ENCODE measurements around the gene ZBTB5.
A peak's percentile ranks its signal among the peaks of the same experiment; 100 is the strongest.

ZBTB5 gene

DNA sequence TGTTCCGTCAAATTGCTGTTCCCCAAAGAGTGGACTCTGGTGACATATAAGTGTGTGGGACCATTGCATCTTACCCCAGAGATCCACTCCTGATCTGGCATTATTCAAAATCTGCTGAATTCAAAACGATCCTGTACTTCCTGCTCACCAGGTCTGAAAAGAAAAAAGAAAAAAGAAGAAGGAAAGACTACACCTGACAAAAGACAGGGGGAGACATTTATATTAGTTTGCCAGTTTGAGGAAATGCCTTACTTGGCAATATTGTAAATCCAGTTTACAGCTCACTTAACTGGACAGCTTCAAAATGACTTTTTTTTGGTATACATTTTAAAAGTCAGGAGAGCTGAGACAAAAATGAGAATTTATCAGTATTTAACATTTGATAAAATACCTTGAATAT is 57.8 kb downstream of the ZBTB5 start:
- Histone ChIP-seq H3K9ac (ENCODE audit: low read length) (peak overlapping the region; percentile 83), H3K27me3 (ENCODE audit: low read length) (no peaks in the 10 kb centered on the region), H3K9me3 (ENCODE audit: insufficient read depth, low read length) (no peaks in the 10 kb centered on the region), H3K27ac (ENCODE audit: low read depth, low read length) (peak overlapping the region; percentile 95), H3K36me3 (ENCODE audit: low read length) (no peaks in the 10 kb centered on the region), H3K79me2 (ENCODE audit: insufficient read depth, low read length) (peaks cover 46% of the 10 kb centered on the region), H2AFZ (ENCODE audit: low read depth, low read length, severe bottlenecking) (no peak overlapping the region), H3K4me3 (ENCODE audit: insufficient read depth, low read length, poor library complexity, severe bottlenecking) (peak overlapping the region; percentile 49), H3K9me2 (replicated peaks; ENCODE audit: insufficient read depth, low read length) (no peaks in the 10 kb centered on the region), H3K4me2 (ENCODE audit: low read depth, low read length, poor library complexity, severe bottlenecking) (peak overlapping the region; percentile 81), H3F3A (ENCODE audit: insufficient read depth) (peaks cover 94% of the 10 kb centered on the region), H4K20me1 (ENCODE audit: low read depth, low read length) (no peaks in the 10 kb centered on the region)
- TF ChIP-seq, protein P1, sequence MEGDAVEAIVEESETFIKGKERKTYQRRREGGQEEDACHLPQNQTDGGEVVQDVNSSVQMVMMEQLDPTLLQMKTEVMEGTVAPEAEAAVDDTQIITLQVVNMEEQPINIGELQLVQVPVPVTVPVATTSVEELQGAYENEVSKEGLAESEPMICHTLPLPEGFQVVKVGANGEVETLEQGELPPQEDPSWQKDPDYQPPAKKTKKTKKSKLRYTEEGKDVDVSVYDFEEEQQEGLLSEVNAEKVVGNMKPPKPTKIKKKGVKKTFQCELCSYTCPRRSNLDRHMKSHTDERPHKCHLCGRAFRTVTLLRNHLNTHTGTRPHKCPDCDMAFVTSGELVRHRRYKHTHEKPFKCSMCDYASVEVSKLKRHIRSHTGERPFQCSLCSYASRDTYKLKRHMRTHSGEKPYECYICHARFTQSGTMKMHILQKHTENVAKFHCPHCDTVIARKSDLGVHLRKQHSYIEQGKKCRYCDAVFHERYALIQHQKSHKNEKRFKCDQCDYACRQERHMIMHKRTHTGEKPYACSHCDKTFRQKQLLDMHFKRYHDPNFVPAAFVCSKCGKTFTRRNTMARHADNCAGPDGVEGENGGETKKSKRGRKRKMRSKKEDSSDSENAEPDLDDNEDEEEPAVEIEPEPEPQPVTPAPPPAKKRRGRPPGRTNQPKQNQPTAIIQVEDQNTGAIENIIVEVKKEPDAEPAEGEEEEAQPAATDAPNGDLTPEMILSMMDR (IDR thresholded peaks at IDR 0.05; ENCODE audit: insufficient read depth, low read length, poor library complexity, severe bottlenecking): peak; percentile 70
- TF ChIP-seq EZH2phosphoT487 (conservative IDR thresholded peaks at IDR 0.05; ENCODE audit: low read length): no peak

DNA sequence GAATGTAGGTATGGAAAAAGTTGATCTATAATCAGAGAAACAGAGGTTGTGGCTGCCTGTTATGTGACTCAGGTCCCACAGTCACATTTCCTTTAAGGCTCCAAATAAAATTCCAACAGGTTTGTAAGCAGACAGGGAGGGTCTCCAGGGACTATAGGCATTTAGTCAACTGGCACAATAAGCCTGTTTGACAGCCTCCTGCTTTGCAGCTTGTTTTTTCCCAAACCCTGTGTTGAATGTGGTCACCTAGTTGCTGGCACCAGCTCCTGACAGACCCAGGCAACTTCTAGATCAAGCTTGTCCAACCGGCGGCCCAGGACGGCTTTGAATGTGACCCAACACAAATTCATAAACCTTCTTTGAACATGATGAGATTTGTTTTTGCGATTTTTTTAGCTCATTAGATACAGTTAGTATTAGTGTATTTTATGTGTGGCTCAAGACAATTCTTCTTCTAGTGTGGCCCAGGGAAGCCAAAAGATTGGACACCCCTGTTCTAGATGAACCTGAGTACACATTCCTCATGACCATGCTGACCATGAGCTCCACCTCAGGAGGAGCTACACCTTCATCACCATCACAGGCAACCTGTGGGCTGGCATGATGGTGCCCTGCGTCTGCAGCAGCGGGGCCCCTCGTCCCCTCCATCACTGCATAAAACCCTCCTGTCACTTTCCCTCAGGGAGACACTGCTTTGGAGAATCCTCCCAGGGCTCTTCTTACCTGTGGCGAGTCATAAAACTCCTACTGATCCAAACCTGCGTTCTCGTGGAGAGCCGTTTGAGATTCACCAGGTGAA is 58.4 kb downstream of the ZBTB5 start:
- peak overlapping the region; percentile 49 for H3K4me3 ChIP-seq (ENCODE audit: insufficient read depth, low read length, poor library complexity, severe bottlenecking)
- H2AFZ ChIP-seq (ENCODE audit: low read depth, low read length, severe bottlenecking): no peak overlapping the region
- H3K9ac ChIP-seq (ENCODE audit: low read length): peak overlapping the region; percentile 83
- peak overlapping the region; percentile 81 for H3K4me2 ChIP-seq (ENCODE audit: low read depth, low read length, poor library complexity, severe bottlenecking)
- H3K79me2 ChIP-seq (ENCODE audit: insufficient read depth, low read length): peaks cover 41% of the 10 kb centered on the region
- H3K27ac ChIP-seq (ENCODE audit: low read depth, low read length): peak overlapping the region; percentile 95
- H3F3A ChIP-seq (ENCODE audit: insufficient read depth): peaks cover 96% of the 10 kb centered on the region
- H3K9me2 ChIP-seq (replicated peaks; ENCODE audit: insufficient read depth, low read length): no peaks in the 10 kb centered on the region
- no peaks in the 10 kb centered on the region for H3K9me3 ChIP-seq (ENCODE audit: insufficient read depth, low read length)
- no peaks in the 10 kb centered on the region for H4K20me1 ChIP-seq (ENCODE audit: low read depth, low read length)
- H3K27me3 ChIP-seq (ENCODE audit: low read length): no peaks in the 10 kb centered on the region
- TF ChIP-seq, protein P1 (IDR thresholded peaks at IDR 0.05; ENCODE audit: insufficient read depth, low read length, poor library complexity, severe bottlenecking): no peak
- no peak for TF ChIP-seq EZH2phosphoT487 (conservative IDR thresholded peaks at IDR 0.05; ENCODE audit: low read length)
- no peaks in the 10 kb centered on the region for H3K36me3 ChIP-seq (ENCODE audit: low read length)

DNA sequence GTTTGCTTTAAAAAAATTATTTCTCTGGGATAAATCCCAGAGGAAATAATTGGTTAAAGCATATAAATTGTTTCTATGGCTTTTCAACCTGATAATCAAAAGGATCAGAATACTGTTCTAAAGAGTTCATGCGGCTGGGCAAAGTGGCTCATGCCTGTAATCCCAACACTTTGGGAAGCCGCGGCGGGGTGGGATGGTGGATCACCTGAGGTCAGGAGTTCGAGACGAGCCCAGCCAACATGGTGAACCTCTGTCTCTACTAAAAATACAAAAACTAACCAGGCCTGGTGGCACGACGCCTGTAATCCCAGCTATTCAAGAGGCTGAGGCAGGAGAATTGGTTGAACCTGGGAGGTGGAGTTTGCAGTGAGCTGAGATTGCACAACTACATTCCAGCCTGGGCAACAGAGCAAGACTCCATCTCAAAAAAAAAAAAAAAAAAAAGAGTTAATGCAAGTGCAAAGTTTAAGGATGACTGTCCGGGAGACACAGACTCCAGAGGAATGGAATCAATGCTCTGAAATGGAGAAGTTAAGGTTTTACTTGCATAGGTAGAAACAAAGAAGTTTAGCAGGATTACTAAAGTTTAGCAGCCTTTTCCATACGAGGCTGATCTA is 59.4 kb downstream of the ZBTB5 start:
- Histone ChIP-seq H3K4me2 (ENCODE audit: low read depth, low read length, poor library complexity, severe bottlenecking) (peak overlapping the region; percentile 81), H3K9ac (ENCODE audit: low read length) (peak overlapping the region; percentile 83), H3K79me2 (ENCODE audit: insufficient read depth, low read length) (peaks cover 46% of the 10 kb centered on the region), H4K20me1 (ENCODE audit: low read depth, low read length) (no peaks in the 10 kb centered on the region), H3K9me2 (replicated peaks; ENCODE audit: insufficient read depth, low read length) (no peaks in the 10 kb centered on the region), H3F3A (ENCODE audit: insufficient read depth) (peaks cover 96% of the 10 kb centered on the region), H2AFZ (ENCODE audit: low read depth, low read length, severe bottlenecking) (no peak overlapping the region), H3K27me3 (ENCODE audit: low read length) (no peaks in the 10 kb centered on the region), H3K27ac (ENCODE audit: low read depth, low read length) (peak overlapping the region; percentile 95), H3K4me3 (ENCODE audit: insufficient read depth, low read length, poor library complexity, severe bottlenecking) (peak overlapping the region; percentile 49), H3K9me3 (ENCODE audit: insufficient read depth, low read length) (no peaks in the 10 kb centered on the region), H3K36me3 (ENCODE audit: low read length) (no peaks in the 10 kb centered on the region)
- no peak for TF ChIP-seq EZH2phosphoT487 (conservative IDR thresholded peaks at IDR 0.05; ENCODE audit: low read length)
- TF ChIP-seq, protein P1 (IDR thresholded peaks at IDR 0.05; ENCODE audit: insufficient read depth, low read length, poor library complexity, severe bottlenecking): no peak
